Activated T-cell treated with anti-CD3 and anti-CD28 coated beads, Interleukin-2, amount 50 U/mL, for 1 hour (primary cell): Measurements from ENCODE around the gene SPPL3.

ENCODE experiments used
- DNase-seq: peaks from one replicate; pipeline ENCODE4 v3.0.0-alpha.2; 2020

Gene SPPL3

DNA sequence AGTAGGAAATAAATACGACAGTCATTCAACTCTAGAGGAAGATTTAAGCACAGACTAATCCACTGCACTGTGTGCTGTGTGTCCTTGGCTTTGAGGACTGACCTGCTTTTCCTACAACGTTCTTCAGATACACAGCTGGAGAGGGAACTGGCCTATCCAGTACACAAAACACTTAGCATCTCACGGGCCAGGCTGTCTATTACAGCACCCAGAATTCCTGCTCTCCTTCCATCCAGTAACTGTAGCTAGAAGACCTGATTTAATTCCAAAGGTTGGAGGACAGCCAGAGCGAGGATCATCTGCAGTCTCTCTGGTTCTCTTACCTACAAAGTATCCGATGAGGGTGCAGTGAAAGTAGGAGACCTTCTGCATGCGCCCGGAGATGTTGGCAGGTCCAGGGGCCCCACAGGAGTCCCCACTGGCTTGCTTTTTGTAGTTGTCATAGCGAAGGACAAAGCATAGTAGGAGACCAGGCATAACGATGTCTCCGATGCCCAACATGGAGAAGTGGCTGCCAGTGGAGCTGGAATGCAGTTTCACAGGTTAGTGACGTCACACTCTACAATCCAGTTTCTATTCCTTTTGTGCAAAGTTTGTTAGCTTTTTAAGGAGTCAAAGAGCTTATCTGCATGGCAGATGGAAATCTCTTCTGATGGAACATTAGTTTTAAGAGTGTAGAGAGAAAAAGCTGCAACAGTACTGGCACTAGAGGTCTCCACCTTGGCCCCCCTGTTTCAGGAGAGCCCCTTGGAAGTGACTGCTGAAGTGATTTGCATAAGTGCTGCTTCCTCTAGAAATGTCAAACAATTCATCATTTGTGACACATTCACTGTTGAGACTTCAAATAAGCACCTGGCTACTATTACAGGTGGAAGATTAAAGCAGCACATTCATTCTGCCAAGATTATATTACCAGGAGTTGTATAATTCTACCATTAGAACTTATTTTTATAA lies 136.8 kb downstream of the SPPL3 start:
- no peak for DNase-seq

DNA sequence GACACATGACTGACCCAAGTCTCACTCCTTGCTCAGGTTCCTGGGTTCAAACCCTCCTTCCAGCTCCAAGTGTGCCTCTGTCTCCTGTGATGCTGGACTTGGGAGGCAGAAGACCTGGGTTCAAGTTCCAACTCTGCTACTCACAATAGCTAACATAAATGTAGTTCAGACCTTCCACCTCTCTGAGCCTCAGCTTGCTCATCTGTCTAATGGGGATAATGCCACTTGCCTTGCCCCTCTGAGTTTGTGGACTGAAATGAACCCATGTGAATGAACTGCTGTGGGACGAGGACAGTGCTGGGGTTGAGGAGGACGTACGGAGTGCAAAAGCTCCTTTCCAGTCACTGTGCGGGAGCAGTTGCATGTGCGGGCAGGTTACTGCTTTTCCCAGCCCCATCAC lies 137.6 kb downstream of the SPPL3 start:
- no peak for DNase-seq

DNA sequence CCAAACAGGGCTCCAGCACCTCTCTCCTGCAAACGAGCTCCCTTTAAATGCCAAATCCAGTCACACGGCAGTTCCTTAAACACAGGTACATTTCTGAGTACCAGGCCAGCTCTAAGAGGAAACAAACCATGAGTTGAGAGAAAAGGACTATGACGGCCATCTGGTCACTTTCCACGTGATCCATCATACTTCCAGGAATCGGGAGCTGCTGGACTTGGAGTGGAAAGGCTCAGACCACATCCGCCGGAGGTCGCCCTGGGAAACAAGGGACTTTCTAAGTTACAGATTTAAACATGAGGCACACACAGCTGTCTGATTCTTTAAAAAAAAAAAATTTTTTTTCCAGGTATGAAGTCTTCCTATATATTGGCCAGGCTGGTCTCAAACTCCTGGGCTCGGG lies 139.3 kb downstream of the SPPL3 start:
- DNase-seq = no peak

DNA sequence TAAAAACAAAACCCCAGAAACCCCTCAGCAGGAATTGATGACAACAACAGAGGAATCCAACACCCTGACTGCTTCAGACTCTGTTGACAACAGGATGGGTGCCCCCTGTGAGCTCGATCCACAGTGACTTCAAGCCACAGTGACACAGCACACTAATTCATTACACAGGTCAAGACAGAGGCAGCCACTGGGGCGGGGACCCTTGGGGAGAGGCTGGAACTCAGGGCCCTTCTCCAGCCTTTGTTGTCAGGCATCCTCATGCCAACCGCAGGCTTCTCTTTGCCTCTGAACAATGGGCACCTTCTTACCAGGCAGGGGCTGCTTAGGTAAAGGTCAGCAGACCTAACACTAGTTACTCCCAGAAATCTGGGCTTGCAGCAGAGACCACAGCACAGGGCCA lies 140.9 kb downstream of the SPPL3 start:
- DNase-seq = no peak

DNA sequence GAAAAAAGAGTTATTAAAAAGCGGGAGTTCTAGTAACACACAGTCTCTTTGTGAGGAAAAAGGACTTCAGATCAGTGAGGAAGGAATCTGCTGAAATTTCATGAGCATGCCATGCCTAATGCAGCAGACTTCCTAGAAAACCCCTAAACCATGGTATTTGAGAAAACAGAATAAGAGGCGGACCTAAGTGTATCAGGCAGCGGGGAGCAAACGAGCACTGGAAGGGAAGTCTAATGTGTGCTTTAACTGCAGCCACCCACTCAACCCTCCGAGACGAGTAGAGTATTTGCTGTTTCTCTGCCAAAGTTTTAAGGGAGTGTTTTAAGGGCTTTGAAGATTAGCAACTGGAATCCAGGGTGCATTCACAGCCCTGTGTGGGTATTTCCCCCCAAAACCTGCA lies 142.1 kb downstream of the SPPL3 start:
- DNase-seq = no peak

DNA sequence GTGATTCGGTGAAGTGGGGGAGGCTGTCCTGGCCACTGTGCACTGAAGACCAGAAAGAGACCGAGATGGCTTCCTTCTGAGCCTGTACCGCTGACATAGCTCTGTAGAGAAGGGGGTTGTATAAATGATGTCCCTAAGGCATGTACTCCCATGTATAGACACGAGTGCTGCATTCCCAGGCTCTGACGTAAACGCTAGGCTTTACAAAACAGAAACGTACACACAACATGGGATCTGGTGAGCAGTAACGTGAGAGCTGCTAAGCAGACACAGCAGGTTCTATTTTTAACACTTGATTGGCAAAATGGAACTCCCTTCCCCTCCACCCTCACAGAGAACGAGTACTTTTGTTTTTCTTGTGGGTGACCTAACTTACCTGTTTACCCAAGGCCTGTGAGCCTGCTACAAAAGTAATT lies 142.6 kb downstream of the SPPL3 start:
- DNase-seq = no peak

DNA sequence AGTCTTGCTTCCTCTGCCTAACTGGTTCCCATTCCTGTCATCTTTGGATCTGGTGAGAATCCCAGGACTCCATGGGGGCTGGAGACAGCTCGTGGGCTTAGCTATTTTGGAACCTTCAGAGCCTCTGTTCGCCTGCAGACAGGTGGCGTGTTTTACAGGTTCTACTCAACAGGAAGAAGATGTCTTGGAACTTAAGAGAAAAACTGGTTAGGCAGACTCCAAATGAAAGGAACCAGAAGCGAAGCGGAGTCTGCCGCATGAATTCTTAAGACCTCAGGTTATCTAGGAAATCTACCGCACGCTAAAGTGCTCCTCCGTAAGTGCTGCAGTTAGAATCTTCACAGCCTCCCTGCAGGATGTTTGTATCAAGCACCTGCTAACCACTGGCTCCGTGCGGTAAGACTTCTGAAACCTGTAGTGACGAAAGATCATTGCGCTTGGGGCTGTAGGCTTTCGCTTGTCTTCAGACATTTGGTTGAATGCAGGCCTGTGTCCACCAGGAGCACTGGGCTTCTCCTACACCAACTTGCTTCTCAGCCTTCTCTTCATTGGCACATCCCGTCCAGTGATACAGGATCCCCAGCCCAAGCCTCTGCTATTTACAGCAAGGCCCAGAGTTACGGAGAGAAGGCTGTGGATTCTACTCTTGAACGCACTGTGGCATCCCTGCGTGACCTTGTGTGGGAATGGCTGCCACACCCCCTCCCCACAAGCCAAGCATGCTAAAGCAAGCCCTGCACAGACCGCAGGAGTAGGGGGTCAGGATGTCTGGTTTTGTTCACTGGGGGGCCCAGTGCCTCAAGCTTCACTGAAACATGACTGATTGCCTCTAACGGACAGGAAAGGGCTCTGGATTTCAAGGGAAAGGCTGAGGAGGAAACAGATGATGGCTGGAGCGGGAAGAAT lies 143.6 kb downstream of the SPPL3 start:
- DNase-seq = no peak

DNA sequence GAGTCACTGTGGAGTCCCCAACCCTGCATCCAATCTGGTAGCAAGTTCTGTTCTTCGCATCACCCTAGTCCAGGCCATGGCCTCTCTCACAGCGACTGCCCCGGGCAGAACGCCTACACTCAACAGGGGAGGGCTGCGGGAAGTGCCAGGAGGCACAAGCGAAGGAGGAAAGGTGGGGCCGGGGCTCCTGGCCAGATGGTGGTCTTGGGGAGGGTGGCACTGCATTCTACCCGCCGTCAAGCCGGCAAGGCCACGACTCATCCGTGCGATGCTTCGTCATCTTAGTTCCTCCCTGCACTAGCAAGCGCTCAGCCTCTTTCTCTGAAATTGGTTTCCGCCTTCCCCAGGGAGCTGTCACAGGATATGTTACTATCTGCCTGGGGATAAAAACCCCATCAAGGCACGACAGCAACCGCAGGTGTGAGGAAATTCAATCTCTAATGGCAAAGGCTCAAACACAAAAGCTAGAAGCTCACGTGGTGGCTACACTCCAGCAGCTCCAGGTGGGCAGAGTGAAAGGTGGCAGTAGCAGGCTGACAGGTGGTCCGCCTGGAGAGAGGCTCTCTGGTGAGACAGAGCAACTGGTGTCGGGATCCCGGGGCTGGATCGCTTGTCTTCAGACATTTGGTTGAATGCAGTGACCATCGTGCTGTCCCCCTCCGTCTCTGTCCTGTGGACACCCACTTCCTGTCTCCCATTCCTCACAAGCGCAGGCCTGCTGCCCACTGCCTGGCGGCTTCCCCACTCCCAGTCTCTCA lies 144.4 kb downstream of the SPPL3 start:
- no peak for DNase-seq

DNA sequence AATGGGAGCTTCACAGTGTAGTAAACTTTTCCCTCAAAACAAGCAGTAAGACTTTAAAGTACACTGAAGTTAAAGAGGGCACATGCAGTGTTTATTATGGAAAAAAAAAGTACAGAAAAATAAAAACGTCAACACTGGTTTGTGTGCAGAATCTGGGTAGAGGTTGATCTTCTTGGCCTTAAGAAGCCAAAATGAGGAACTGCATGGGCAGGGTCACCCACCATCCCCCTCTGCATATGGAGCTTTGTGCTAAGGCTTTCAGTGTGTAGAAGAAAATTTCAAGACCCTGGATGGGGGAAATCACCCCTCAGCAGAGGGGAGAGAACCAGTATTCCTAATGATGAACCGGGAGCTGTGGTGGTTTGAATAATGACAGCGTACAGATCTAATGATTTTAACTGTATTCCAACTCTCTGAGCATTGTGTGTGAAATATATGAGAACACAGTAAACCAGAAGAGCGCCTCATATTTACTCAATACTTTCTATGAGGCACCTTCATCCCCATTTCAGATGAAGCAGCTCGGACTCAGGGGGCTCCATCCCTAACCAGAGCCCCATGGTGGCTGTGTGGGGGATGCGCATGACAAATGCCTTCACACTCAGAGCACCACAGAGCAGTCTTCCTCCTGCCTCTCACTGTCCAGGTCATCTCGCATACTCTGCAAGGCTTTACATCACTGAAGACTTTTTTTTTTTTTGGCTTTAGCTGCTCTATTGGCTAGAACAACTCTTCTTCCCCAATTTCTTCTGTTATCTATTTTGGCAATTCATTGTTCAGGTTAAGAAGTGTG lies 145.2 kb downstream of the SPPL3 start:
- no peak for DNase-seq

DNA sequence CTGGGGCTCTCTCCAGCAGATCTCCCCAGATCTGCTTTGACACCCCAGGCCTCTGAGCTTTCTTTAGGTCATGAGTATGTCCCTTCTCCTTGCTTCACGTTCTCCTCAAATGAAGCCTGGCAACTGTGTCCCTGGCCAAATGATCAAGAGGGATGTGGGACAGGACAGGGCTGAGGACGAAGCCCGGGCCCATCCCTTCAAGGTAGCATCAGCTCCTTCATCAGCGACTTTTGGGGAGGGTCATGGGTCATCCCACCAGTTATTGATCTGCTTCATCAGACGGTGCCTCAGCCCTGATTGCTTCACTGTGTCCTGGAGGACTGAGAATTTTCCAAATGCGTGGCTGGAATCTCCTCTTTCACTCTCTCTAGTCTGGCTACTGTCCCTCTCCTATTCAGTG lies 146.2 kb downstream of the SPPL3 start:
- DNase-seq = no peak

DNA sequence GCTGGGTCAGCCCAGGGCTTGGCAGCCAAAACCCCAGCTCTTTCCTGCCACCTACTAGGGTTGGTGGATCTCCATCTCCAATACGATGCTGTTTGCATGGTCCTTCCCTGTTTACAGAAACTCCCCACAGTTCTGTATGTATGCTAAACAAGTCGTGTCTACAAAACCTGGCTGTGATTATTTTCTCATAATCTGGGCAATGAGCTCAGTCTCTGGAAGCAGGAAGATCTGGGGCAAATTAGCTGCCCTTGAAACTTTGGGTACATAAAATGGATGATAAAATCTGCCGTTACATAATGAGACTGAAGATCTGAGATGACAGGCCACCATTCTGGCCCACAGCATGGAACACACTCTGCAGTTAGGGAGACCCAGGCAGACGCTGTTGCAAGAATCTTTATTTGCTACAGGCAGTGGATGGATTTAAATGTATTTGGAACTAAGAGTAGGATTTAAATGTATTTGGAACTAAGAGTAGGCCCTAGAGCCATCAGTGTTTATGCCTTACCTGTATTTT lies 146.9 kb downstream of the SPPL3 start:
- DNase-seq = no peak

DNA sequence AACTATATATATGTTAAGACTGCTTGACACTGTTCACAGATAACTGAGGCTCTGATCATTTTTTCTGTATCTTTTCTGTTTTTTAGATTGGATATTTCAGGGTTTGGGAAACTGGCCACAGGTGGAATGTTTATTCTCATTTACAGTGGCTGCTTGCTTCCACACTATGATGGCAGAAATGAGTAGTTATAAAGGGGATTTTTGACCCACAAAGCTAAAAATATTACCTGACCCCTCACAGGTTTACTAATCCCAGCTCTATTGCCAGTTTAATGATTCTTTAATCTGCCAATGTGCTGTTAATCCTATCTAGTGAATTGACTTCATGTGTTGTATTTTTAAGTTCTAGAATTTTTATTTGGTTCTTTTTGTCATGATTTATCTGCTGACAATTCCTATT lies 148.9 kb downstream of the SPPL3 start:
- DNase-seq = no peak

DNA sequence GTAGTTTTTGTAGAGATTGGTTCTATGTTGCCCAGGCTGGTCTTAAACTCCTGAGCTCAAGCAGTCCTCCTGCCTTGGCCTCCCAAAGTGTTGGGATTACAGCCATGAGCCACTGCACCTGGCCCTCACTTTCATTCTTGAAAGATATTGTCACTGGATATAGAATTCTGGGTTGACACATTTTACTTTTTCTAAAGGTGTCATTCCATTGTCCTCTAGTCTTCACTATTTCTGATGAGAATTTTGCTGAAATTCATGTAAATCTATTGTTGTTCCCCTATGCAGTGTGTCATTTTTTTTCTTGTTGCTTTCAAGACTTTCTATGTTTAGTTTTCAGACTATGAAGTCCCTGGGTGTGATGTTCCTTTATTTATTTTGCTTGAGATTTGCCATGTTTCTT lies 149.4 kb downstream of the SPPL3 start:
- DNase-seq = no peak

DNA sequence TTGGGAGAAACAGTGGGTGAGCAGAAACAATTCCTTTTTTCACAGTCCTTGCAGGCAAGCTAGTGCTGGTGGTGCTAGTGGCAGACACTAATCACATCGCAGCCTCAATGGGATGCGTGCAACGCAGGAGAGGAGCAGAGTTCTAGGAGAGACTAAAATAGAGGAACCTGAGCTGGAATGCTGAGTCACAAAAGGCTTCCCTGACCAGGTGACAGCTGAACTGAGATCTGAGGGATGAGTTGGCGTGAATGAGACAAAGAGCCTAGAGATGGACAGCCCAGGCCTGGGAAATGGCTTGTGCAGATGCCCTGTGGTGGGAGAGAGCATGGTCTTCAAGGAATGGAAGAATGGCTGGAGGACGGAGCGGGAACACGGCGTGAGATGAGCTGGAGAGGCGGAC lies 152.8 kb downstream of the SPPL3 start:
- DNase-seq = no peak

DNA sequence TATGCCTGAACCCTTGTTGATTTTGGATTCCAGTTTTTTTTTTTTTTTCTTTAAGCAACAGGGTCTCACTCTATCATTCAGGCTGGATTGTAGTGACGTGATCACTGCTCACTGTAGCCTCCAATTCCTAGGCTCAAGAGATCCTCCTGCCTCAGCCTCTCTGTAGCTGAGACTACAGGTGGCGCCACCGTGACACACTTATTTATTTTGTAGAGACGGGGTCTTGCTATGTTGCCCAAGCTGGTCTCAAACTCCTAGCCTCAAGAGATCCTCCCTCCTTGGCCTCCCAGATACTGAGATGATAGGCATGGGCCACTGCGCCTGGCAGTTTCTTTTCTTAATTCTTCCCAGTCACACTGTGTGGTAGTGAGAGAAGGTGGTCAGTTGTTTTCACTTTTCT lies 153.4 kb downstream of the SPPL3 start:
- no peak for DNase-seq

DNA sequence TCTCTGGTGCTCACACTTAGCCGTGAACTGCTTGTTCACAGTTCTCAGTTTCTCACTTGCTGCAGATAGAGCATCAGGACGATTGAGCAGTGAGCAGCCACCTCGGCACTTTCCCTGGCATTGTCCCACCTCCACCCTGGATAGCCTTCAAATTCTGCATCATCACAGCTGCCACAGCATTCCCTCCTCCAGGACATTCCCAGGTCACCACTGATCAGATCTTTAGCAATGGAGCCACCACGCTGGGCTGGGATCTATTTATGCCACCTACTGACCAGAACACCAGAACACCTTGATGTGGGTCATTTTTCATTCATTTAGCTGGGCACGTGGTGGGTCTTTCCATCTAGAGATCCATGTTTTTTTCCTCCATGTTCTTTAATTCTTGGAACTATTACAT lies 154.9 kb downstream of the SPPL3 start:
- DNase-seq = no peak

DNA sequence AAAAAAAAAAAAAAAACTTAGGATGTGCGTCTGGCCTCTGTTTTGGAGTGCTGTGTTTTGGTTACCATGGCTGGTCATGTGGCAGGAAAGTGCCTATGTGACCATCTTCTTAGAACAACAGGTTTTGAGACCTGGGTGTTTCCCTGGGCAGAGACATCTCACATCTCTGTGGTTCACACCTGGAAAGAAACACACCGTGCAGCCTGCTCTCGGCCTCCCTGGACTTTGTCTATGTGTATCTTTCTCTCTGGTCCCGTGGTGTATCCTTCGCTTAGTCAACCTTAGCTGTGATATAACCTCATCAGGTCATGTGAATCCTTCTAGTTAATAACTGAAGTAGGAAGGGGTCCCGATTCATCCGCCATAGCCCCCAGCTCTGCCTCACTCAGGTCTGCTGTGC lies 155.9 kb downstream of the SPPL3 start:
- no peak for DNase-seq

DNA sequence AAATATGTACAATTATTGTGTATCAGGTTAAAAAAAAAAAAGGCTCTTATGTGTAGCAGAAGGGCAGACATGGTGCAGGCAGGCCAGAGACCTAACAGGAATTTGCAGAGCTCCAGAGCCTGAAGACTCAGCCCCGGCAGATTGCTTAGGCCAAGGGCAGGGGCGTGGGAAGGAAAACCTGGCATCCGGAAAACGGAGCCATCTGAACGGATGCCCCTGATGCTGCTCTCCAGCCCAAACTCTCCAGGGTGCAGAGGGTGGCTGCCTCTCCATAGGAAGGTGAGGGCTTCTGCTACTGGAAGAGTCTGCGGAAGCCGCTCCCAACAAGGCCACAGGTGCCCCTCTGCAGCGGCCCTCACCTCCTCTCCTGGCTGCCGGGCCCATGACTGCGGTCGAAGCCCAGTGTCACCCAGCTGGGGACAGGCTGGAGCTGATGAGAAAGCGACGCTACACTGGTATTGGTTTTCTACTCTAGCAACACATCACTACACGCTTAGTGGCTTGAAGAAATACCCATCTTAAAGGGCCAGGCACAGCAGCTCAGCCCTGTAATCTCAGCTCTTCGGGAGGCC lies 159.2 kb downstream of the SPPL3 start:
- DNase-seq = no peak

DNA sequence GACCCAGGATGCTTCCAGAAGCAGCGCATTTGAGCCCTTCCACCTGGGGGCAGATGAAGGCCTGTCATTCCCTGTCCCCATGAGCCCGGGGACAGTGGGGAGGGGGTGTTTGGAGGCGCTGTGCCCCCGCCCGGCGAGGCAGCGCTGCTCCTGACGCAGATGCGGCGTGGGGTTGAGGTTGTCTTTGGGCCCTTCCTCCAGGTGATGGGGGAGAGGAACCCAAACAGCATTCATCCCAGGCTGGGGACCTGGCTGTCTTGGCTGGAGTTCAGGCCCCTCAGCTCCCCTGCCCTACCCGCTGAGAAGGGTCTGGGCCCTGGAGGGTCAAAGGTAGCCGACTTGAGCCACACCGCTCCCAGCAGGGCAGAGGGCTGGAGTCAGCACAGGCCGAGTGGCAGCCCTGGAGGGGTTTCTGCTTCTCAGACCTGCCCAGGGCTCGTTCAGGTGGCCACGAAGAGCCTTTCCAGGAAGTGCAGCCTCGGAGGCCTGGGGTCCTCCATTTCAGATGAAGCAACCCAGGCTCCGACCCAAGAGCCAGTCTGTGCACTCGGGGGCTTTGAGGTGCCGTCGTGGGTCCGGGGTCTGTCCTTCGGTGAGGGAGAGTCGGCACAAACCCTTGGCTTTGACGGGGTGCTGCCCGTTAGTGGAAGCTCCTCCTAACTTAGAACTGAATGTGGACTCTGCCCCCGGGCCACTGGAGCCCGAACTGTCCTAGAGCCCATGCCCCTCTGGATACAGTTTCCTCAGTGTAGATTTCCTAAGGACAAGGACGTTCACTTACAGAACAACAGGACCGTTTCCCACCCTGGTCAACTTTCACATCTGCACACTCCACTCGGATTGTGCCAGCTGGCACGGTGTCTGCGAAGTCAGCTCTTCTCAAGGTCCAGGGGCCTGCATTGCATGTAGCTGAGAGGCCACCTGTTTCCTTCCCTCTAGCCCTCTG lies 162.4 kb downstream of the SPPL3 start:
- DNase-seq = no peak

DNA sequence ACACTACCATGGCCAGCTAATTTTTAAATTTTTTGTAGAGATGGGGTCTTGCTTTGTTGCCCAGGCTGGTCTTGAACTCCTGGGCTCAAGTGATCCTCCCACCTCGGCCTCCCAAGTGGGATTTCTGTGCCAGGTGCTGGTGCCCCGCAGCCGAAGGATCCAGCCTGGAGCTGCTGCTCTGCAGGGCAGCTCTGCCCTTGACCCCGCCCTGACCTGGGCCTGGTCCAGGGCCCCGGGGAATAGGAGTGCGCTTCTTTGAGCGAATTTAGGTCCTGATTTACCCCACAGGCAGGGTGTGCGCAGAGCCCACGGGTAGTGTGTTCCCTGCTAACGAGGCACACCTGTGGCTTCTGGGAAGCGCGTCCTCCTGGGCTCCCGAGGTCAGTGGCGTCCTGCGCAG lies 163.3 kb downstream of the SPPL3 start:
- DNase-seq = no peak
